HepG2 (cell line): ENCODE data around the gene SLC13A5. TPM values are rescaled to one million over a fixed set of nuclear protein-coding genes. Genes with fewer than 3 reads are reported as not detected.

ENCODE experiments used
- AHR ChIP-seq: IDR thresholded peaks from 2 replicates; pipeline ENCODE4 v1.6.1; 2018; ENCODE audit warnings: missing genetic modification reagents, missing compliant biosample characterization
- ATRX ChIP-seq: sonication (generic); formaldehyde crosslinking; IDR thresholded peaks from 2 replicates; pipeline ENCODE4 v1.4.0; 2020; ENCODE audit warnings: missing genetic modification reagents, borderline replicate concordance
- CHD4 ChIP-seq: fragments of 200-600 bp; sonication (generic); IDR thresholded peaks from 2 replicates; pipeline ENCODE4 v1.7.0; 2017; ENCODE audit warnings: mild to moderate bottlenecking, low read length, borderline replicate concordance
- IRF2 ChIP-seq: IDR thresholded peaks from 2 replicates; pipeline ENCODE4 v1.6.1; 2018; ENCODE audit warnings: missing genetic modification reagents, missing compliant biosample characterization
- KAT2B ChIP-seq: fragments of 150-350 bp; IDR thresholded peaks from 2 replicates; pipeline ENCODE4 v1.6.1; 2014; ENCODE audit warnings: low read depth, low read length, borderline replicate concordance
- NR2F1 ChIP-seq, 2 experiments: fragments of 450-650 bp in 1 of 2; formaldehyde crosslinking in 1 of 2; IDR thresholded peaks; 2 replicates each; pipeline versions ENCODE4 v1.5.0 to v1.6.1; 2016 to 2020; ENCODE audit warnings: mild to moderate bottlenecking in 1 of 2, missing compliant biosample characterization in 1 of 2, missing genetic modification reagents in 1 of 2, moderate library complexity in 1 of 2
- PHF20 ChIP-seq: sonication (generic); formaldehyde crosslinking; IDR thresholded peaks from 2 replicates; pipeline ENCODE4 v1.5.0; 2020; ENCODE audit warnings: mild to moderate bottlenecking, missing genetic modification reagents
- RORA ChIP-seq: sonication (generic); formaldehyde crosslinking; IDR thresholded peaks from 2 replicates; pipeline ENCODE4 v1.5.0; 2020; ENCODE audit warnings: mild to moderate bottlenecking, missing genetic modification reagents, moderate library complexity
- SOX13 ChIP-seq, 3 experiments: fragments of 450-650 bp in 1 of 3; sonication (generic) in 1 of 3; formaldehyde crosslinking in 1 of 3; IDR thresholded peaks in 2 of 3; conservative IDR thresholded peaks in 1 of 3; 2 replicates each; pipeline versions ENCODE4 v1.5.0 to v1.6.1; 2016 to 2020; ENCODE audit warnings: antibody characterized with exemption in 1 of 3, mild to moderate bottlenecking in 1 of 3, missing compliant biosample characterization in 1 of 3, missing genetic modification reagents in 1 of 3, moderate library complexity in 1 of 3
- SOX6 ChIP-seq, 2 experiments: fragments of 450-650 bp in 1 of 2; sonication (generic) in 1 of 2; formaldehyde crosslinking in 1 of 2; IDR thresholded peaks; 2 replicates each; pipeline versions ENCODE4 v1.4.0 to v1.6.1; 2017 to 2020; ENCODE audit warnings: antibody characterized with exemption in 1 of 2, mild to moderate bottlenecking in 1 of 2, missing genetic modification reagents in 1 of 2
- ZBTB1 ChIP-seq: sonication (generic); formaldehyde crosslinking; IDR thresholded peaks from 2 replicates; pipeline ENCODE4 v1.4.0; 2020; ENCODE audit warnings: missing genetic modification reagents, borderline replicate concordance
- ZMYM3 ChIP-seq: sonication (generic); formaldehyde crosslinking; IDR thresholded peaks from 2 replicates; pipeline ENCODE4 v1.5.1; 2020; ENCODE audit warnings: mild to moderate bottlenecking, missing genetic modification reagents
- ZNF207 ChIP-seq: fragments of 450-650 bp; IDR thresholded peaks from 2 replicates; pipeline ENCODE4 v1.6.1; 2016; ENCODE audit warnings: antibody characterized with exemption, borderline replicate concordance
- polyA plus RNA-seq, 8 experiments: library from polyadenylated mRNA; depleted of rRNA in 3 of 8; stranded (reverse) in 7 of 8; unstranded in 1 of 8; fragments of >200 nt; fragmentation: Illumina TruSeq in 4 of 8; extraction: Trizol in 4 of 8; gene quantifications; 2 replicates each; pipeline versions ENCODE4 v1.2.1 to v1.2.3, GENCODE V29; 2011 to 2016; ENCODE audit warnings: low read depth in 4 of 8, missing spikeins in 1 of 8, mixed read lengths in 1 of 8; ENCODE audit not compliant: insufficient read depth in 1 of 8
- total RNA-seq, 5 experiments: library from RNA; depleted of rRNA; stranded (reverse); fragments of >200 nt; fragmentation: Illumina TruSeq; extraction: Trizol; gene quantifications; 2 replicates each; pipeline ENCODE4 v1.2.3, GENCODE V29; 2016; ENCODE audit warnings: low read depth in 1 of 5
- TF ChIP-seq, protein P1 (sequence below): sonication (generic); formaldehyde crosslinking; IDR thresholded peaks from 2 replicates; pipeline ENCODE4 v1.5.0; 2020; ENCODE audit warnings: mild to moderate bottlenecking, missing genetic modification reagents
- TF ChIP-seq, protein P2 (sequence below): sonication (generic); formaldehyde crosslinking; IDR thresholded peaks from 2 replicates; pipeline ENCODE4 v1.4.0; 2020; ENCODE audit warnings: missing genetic modification reagents
- TF ChIP-seq, protein P3 (sequence below): IDR thresholded peaks from 2 replicates; pipeline ENCODE4 v1.6.1; 2016; ENCODE audit warnings: missing biosample characterization, missing genetic modification reagents, low read depth

The SLC13A5 gene
- total and polyA plus RNA-seq, 2 of the 13 experiments (the other 11 are each of a cell fraction or from before 2014, with no cell fraction given), result 42.8 to 310 TPM

DNA sequence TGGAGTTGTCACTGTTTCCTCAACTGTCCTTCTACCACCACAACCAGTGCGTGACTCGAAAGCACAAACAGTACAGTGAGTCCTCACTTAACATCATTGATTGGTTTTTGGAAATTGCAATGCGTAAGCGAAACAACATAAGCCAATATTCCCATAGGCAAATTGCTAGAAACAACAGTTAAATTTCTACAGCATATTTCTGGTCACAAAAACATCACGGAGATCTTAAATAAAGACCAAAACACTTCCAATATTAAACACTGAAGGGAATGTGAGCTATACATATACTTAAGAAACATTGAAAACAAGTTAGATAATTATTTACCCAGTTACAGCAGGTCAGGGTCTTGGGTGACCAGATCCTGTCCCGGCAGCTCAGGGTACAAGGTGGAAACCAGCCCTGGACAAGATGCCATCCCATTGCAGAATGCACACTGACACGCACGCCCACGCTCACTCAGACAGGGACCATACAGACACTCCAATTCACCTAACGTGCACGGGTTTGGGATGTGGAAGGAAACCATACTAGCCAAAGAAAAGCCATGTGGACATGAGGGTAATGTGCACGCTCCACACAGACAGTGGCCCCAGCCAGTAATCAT, 4.7 kb downstream of the SLC13A5 start (continued):
- TF ChIP-seq, protein P1, sequence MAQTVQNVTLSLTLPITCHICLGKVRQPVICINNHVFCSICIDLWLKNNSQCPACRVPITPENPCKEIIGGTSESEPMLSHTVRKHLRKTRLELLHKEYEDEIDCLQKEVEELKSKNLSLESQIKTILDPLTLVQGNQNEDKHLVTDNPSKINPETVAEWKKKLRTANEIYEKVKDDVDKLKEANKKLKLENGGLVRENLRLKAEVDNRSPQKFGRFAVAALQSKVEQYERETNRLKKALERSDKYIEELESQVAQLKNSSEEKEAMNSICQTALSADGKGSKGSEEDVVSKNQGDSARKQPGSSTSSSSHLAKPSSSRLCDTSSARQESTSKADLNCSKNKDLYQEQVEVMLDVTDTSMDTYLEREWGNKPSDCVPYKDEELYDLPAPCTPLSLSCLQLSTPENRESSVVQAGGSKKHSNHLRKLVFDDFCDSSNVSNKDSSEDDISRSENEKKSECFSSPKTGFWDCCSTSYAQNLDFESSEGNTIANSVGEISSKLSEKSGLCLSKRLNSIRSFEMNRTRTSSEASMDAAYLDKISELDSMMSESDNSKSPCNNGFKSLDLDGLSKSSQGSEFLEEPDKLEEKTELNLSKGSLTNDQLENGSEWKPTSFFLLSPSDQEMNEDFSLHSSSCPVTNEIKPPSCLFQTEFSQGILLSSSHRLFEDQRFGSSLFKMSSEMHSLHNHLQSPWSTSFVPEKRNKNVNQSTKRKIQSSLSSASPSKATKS (CRISPR knock-in tag), result no peak
- TF ChIP-seq ZNF207 (no peak), IRF2 (peak; percentile 59; the same call in 1 of the 2 replicates), SOX13 (IDR thresholded peaks at IDR 0.05) (no peak), SOX13 (CRISPR knock-in tag; conservative IDR thresholded peaks at IDR 0.05 in 1 of 2, IDR thresholded peaks at IDR 0.05 in 1 of 2) (peak in 1 of 2 experiments; percentile 60; a peak in 2 of 4 replicates), ZBTB1 (CRISPR knock-in tag) (no peak), ATRX (CRISPR knock-in tag) (no peak), KAT2B (no peak), AHR (CRISPR knock-in tag) (no peak), RORA (CRISPR knock-in tag) (no peak), CHD4 (no peak), NR2F1 (CRISPR knock-in tag; IDR thresholded peaks at IDR 0.05) (peak in 1 of 2 experiments; percentile 58; a peak in 1 of 4 replicates), PHF20 (CRISPR knock-in tag) (no peak), ZMYM3 (CRISPR knock-in tag) (0 out of 2 replicates have a peak, but pooled peaks have one; percentile 48), SOX6 (IDR thresholded peaks at IDR 0.05) (no peak), SOX6 (CRISPR knock-in tag; IDR thresholded peaks at IDR 0.05) (peak; percentile 68)
- TF ChIP-seq, protein P2, sequence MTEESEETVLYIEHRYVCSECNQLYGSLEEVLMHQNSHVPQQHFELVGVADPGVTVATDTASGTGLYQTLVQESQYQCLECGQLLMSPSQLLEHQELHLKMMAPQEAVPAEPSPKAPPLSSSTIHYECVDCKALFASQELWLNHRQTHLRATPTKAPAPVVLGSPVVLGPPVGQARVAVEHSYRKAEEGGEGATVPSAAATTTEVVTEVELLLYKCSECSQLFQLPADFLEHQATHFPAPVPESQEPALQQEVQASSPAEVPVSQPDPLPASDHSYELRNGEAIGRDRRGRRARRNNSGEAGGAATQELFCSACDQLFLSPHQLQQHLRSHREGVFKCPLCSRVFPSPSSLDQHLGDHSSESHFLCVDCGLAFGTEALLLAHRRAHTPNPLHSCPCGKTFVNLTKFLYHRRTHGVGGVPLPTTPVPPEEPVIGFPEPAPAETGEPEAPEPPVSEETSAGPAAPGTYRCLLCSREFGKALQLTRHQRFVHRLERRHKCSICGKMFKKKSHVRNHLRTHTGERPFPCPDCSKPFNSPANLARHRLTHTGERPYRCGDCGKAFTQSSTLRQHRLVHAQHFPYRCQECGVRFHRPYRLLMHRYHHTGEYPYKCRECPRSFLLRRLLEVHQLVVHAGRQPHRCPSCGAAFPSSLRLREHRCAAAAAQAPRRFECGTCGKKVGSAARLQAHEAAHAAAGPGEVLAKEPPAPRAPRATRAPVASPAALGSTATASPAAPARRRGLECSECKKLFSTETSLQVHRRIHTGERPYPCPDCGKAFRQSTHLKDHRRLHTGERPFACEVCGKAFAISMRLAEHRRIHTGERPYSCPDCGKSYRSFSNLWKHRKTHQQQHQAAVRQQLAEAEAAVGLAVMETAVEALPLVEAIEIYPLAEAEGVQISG, result no peak
- TF ChIP-seq, protein P3, sequence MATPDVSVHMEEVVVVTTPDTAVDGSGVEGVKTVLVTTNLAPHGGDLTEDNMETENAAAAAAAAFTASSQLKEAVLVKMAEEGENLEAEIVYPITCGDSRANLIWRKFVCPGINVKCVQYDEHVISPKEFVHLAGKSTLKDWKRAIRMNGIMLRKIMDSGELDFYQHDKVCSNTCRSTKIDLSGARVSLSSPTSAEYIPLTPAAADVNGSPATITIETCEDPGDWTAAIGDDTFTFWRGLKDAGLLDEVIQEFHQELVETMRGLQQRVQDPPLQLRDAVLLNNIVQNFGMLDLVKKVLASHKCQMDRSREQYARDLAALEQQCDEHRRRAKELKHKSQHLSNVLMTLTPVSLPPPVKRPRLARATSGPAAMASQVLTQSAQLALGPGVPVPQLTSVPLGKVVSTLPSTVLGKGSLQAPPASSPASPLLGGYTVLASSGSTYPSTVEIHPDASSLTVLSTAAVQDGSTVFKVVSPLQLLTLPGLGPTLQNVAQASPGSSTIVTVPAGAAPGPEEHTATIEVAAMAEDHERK (CRISPR knock-in tag), result no peak
- TF ChIP-seq, all 625 proteins: peak for 61
